Measurements from ENCODE around the gene CHCHD6. TPM values are rescaled to one million over a fixed set of nuclear protein-coding genes. Genes with fewer than 3 reads are reported as not detected.
A peak's percentile ranks its signal among the peaks of the same experiment; 100 is the strongest.

Gene CHCHD6
- total RNA-seq, 1 donor from 2014 or later: 17.2 TPM

DNA sequence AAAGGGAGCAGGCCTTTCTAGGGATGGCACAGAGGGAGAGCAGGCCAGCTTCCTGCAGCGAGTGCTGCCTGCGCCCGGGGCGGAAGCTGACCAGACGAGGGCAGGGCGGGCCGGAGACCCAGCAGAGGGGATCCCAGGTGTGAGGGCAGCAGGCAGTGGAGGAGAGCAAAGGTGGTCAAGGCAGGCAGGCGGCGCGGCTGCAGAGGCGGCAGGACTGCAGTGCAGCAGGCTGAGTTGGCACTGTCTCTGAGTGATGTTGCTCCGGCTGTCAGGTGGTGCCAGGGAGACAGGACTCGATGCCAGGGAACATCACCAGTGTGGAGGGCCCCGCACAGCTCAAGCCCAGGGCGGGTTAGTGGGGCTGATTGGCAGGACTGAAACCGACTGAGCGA lies 256.6 kb downstream of the CHCHD6 start:
- Mint-ChIP-seq H3K36me3 (ENCODE audit: unreplicated experiment) (peaks cover 5% of the 10 kb centered on the region), H3K4me1 (ENCODE audit: low read depth, unreplicated experiment) (peaks cover 13% of the 10 kb centered on the region), H3K4me3 (ENCODE audit: unreplicated experiment) (peak overlapping the region; percentile 57), H3K9me3 (ENCODE audit: unreplicated experiment) (peaks cover 9% of the 10 kb centered on the region), H3K27me3 (ENCODE audit: unreplicated experiment) (peaks cover 14% of the 10 kb centered on the region), H3K27ac (ENCODE audit: unreplicated experiment) (no peak overlapping the region)
- no peak for DNase-seq
- TF ChIP-seq, protein P1, sequence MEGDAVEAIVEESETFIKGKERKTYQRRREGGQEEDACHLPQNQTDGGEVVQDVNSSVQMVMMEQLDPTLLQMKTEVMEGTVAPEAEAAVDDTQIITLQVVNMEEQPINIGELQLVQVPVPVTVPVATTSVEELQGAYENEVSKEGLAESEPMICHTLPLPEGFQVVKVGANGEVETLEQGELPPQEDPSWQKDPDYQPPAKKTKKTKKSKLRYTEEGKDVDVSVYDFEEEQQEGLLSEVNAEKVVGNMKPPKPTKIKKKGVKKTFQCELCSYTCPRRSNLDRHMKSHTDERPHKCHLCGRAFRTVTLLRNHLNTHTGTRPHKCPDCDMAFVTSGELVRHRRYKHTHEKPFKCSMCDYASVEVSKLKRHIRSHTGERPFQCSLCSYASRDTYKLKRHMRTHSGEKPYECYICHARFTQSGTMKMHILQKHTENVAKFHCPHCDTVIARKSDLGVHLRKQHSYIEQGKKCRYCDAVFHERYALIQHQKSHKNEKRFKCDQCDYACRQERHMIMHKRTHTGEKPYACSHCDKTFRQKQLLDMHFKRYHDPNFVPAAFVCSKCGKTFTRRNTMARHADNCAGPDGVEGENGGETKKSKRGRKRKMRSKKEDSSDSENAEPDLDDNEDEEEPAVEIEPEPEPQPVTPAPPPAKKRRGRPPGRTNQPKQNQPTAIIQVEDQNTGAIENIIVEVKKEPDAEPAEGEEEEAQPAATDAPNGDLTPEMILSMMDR (IDR thresholded peaks at IDR 0.05; ENCODE audit: partially characterized antibody, unreplicated experiment): no peak

DNA sequence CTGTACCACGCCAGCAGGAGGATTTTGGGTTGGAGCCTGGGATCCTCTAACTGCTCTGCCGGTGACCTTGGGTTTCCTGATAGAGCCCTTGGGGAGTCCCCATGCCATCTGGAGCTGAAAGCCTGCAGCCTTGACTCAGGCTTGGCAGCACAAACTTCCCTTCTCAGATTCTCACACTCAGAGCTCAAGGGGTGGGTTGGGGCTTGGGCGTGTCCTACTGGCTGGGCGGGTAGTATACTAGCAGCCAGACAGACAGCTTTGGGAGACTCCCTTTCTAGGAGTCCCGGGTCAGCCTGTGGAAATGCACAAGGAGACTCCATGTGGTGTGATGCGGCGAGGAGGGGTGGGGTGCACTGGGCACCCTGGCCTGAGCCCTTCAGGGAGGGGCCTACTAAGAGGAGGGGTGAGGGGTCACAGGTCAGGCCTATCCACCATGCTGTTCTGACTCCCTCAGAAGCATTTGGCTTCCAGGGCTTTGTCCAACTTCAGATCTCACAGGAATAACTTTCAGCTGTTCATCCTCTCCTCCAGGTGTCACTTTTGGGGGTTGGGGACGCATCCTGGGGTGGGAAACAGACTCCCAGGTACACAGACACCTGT lies 257.3 kb downstream of the CHCHD6 start:
- H3K27ac Mint-ChIP-seq (ENCODE audit: unreplicated experiment): no peak overlapping the region
- TF ChIP-seq, protein P1 (IDR thresholded peaks at IDR 0.05; ENCODE audit: partially characterized antibody, unreplicated experiment): no peak
- peaks cover 9% of the 10 kb centered on the region for H3K9me3 Mint-ChIP-seq (ENCODE audit: unreplicated experiment)
- peaks cover 13% of the 10 kb centered on the region for H3K4me1 Mint-ChIP-seq (ENCODE audit: low read depth, unreplicated experiment)
- peak; percentile 15 for DNase-seq
- peaks cover 5% of the 10 kb centered on the region for H3K36me3 Mint-ChIP-seq (ENCODE audit: unreplicated experiment)
- peaks cover 13% of the 10 kb centered on the region for H3K27me3 Mint-ChIP-seq (ENCODE audit: unreplicated experiment)
- no peak overlapping the region for H3K4me3 Mint-ChIP-seq (ENCODE audit: unreplicated experiment)

DNA sequence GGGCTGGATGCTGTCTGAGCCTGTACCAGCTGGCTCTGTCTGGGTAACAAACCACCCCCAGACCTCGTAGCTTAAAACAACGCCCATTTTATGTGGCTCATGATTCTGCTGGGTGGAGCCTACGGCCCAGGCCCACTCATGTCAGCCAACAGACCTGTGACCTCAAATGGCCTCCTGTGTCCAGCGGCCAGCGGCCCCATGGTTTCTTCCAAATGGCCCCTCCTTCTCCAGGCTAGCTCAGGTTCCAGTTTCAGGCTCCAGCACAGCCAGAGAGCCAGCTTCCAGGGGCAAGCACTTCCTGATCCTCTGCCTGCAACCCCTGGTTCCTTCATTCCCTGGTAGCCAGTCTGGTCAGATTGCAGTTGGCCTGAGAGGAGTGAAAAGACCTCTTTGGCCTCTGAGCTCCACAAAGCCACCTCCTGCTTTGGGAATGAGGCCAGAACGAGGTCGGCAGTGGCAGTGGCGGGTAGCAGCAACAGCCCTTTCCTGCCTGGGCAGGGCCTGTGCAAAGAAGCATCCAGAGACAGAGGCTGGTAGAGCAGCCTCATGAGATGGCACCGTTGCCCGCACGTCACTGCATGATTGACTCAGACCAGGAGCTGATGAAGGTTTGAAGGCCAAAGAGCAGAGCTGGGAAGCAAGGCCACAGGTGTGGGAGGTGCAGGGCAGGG lies 257.9 kb downstream of the CHCHD6 start:
- peaks cover 13% of the 10 kb centered on the region for H3K4me1 Mint-ChIP-seq (ENCODE audit: low read depth, unreplicated experiment)
- peaks cover 5% of the 10 kb centered on the region for H3K36me3 Mint-ChIP-seq (ENCODE audit: unreplicated experiment)
- peak; percentile 9 for DNase-seq

DNA sequence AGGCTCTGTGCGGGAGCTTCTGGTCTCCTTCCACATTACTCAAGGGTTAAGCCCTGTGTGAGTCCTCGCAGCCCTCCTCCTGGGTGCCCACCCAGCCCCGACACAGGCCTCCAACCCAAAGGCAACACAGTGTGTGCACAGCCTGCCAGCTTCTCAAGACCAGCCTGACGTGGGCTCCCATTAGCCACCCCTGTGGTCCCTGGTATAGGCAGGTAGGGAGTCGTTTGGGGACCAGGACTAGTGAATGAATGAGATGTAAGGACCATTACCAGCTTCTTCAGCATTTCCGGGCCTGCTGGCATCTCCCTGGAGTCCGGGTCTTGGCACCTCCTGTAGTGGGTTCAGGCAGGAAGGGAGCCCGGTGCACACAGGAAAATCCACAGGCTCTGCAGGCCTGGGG lies 258.7 kb downstream of the CHCHD6 start:
- H3K27me3 Mint-ChIP-seq (ENCODE audit: unreplicated experiment): peaks cover 12% of the 10 kb centered on the region
- H3K9me3 Mint-ChIP-seq (ENCODE audit: unreplicated experiment): peaks cover 7% of the 10 kb centered on the region
- H3K4me3 Mint-ChIP-seq (ENCODE audit: unreplicated experiment): no peak overlapping the region
- peak; percentile 4 for DNase-seq
- H3K4me1 Mint-ChIP-seq (ENCODE audit: low read depth, unreplicated experiment): peaks cover 15% of the 10 kb centered on the region
- peaks cover 5% of the 10 kb centered on the region for H3K36me3 Mint-ChIP-seq (ENCODE audit: unreplicated experiment)
- no peak overlapping the region for H3K27ac Mint-ChIP-seq (ENCODE audit: unreplicated experiment)
- TF ChIP-seq, protein P1 (IDR thresholded peaks at IDR 0.05; ENCODE audit: partially characterized antibody, unreplicated experiment): no peak

More for the DNA sequence above, 257.9 kb downstream of the CHCHD6 start:
- no peak overlapping the region for H3K27ac Mint-ChIP-seq (ENCODE audit: unreplicated experiment)
- TF ChIP-seq, protein P1 (IDR thresholded peaks at IDR 0.05; ENCODE audit: partially characterized antibody, unreplicated experiment): no peak
- peaks cover 7% of the 10 kb centered on the region for H3K9me3 Mint-ChIP-seq (ENCODE audit: unreplicated experiment)
- peaks cover 12% of the 10 kb centered on the region for H3K27me3 Mint-ChIP-seq (ENCODE audit: unreplicated experiment)
- no peak overlapping the region for H3K4me3 Mint-ChIP-seq (ENCODE audit: unreplicated experiment)
